H54 (cell line): ENCODE data around the gene PLBD1.

Experiments used
- DNase-seq: peaks from one replicate; pipeline ENCODE4 v3.0.0; 2011; ENCODE audit warnings: low spot score, mixed read lengths; ENCODE audit not compliant: insufficient read length
- FAIRE-seq: peaks from 3 replicates; lab custom pipeline; 2011; peaks lifted over from hg19 to GRCh38; lab: Jason Lieb, UNC
- POLR2A ChIP-seq: IDR thresholded peaks from 2 replicates; pipeline ENCODE4 v1.6.1; 2011; ENCODE audit warnings: low read depth, mild to moderate bottlenecking, low read length

Gene PLBD1

DNA sequence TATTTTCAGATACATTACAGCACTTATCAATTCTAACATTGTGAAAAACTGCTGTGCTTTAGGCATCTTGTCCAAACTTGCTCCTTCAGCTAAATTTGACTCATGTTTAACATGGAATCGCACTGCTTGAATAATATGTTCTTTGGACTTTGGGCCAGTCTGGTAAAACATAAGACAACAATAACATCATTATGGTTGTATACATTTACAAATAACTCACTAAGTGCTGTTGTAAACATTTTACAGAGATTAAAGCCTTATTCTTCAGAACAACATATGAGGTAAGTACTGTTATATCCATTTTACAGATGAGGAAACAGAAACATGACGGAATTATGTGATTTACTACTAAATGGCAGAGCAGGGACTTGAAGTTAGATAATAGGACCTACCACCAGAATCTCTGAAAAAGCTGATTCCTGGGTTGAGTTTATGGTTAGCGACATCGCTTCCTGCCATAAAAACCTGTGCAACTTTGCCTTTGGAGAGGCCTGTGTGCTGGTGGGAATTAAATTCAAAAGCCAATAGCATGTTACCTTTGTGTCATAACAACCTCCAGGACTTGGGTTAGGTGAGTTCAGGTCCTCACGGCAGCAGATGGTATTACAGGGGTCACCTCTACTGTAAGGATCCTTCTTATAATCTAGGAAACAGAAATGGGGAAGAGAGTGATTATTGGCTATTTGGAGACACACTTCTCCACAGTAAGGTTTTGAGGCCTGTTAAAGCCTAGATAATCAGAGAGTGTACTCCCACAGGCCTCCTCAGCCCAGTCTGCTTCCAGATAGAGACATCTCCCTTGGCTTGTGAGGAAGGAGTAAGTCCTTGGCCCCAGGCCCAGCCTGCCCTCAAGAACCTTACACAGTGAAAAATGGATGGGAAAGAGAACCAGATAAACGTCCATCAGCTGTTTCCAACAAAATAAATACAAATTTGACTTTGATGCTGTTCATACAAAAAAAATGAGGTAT lies 61.8 kb downstream of the PLBD1 start:
- DNase-seq = no peak
- TF ChIP-seq POLR2A = no peak
- no peak for FAIRE-seq

- no peak for TF ChIP-seq POLR2A
- DNase-seq = no peak
- FAIRE-seq = no peak
Observed at GRCh38 chr12:14495326-14495725, 72.4 kb downstream of the PLBD1 start.

- FAIRE-seq (no peak), DNase-seq (no peak)
- TF ChIP-seq POLR2A = no peak
Observed at GRCh38 chr12:14482886-14483285, 84.8 kb downstream of the PLBD1 start.

- DNase-seq (no peak), FAIRE-seq (no peak)
- TF ChIP-seq POLR2A = no peak
Observed at GRCh38 chr12:14482361-14482760, 85.3 kb downstream of the PLBD1 start.

- no peak for TF ChIP-seq POLR2A
- FAIRE-seq (no peak), DNase-seq (no peak)
Observed at GRCh38 chr12:14481201-14481600, 86.5 kb downstream of the PLBD1 start.

DNA sequence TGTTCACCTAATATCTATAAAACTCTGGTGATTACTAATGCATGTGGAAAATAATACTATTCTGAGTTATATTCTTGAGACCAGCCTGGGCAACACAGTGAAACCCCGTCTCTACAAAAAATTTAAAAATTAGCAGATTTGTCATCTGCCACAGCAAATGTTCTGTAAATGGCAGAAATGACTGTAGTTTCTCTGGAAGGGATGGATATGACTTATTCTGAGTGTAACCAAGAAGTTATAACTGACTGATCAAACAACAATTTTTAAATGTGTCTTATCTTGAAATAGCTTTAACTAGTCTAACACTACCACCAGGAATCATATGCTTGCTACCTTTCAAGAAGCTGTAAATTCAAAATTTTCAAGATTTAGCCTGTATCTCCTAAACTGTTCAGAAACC lies 88.7 kb downstream of the PLBD1 start:
- no peak for TF ChIP-seq POLR2A
- DNase-seq (no peak), FAIRE-seq (no peak)

GRCh38 chr12:14473707-14474287 lies 93.9 kb downstream of the PLBD1 start:
- FAIRE-seq (no peak), DNase-seq (no peak)
- TF ChIP-seq POLR2A = no peak

DNA sequence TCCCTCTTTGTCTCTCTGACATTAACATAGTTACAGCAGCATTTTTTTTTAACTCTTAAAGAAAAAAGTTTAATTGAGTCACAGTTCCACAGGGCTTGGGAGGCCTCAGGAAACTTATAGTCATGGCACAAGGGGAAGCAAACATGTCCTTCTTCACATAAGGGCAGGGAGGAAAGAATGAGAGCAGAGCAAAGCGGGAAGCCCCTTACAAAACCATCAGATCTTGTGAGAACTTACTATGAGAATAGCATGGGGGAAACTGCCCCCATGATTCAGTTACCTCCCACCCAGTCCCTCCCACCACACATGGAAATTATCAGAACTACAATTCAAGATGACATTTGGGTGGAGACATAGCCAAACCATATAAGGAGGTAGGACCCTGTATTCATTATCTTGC lies 96.2 kb downstream of the PLBD1 start:
- FAIRE-seq (no peak), DNase-seq (no peak)
- no peak for TF ChIP-seq POLR2A

DNA sequence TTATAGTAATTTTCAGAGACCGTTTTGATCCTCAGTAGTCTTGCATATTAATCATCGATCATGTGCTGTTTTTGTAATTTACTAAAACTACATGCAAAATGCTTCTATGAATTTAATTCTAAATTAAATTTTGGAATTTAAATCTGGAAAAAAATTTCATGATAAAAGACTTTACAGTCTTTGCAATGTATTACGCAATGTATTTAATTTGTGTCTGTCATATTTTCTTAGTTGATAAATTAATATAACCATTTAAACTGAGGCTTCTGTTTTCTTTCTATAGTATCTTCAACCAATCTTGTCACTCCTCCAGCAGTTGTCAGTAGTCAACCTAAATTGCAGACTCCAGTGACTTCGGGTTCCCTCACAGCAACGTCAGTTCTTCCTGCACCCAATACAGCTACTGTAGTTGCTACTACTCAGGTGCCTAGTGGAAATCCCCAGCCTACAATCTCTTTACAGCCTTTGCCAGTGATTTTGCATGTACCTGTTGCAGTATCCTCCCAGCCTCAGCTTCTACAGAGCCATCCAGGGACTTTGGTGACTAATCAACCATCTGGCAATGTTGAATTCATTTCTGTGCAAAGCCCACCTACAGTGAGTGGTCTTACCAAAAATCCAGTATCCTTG lies 107.4 kb downstream of the PLBD1 start:
- no peak for TF ChIP-seq POLR2A
- DNase-seq (no peak), FAIRE-seq (no peak)

- DNase-seq = peak; percentile 22
- TF ChIP-seq POLR2A = no peak
- FAIRE-seq = peak; percentile 87
Observed at GRCh38 chr12:14454098-14454907, 113.4 kb downstream of the PLBD1 start.
